Measurements from ENCODE around the gene FNBP1.

Gene FNBP1

GRCh38 chr9:129964901-129965734, 77.9 kb downstream of the FNBP1 start:
- DNase-seq (ENCODE audit: low read depth): no peak
- no peak overlapping the region for H3K4me3 ChIP-seq (ENCODE audit: low read depth, low read length)
- TF ChIP-seq CTCF (IDR thresholded peaks at IDR 0.05; ENCODE audit: control insufficient read depth, extremely low read depth, insufficient read depth): no peak

- no peak for TF ChIP-seq CTCF (IDR thresholded peaks at IDR 0.05; ENCODE audit: control insufficient read depth, extremely low read depth, insufficient read depth)
- H3K4me3 ChIP-seq (ENCODE audit: low read depth, low read length): peak overlapping the region; percentile 53
- no peak for DNase-seq (ENCODE audit: low read depth)
Observed at GRCh38 chr9:129962889-129963703, 79.9 kb downstream of the FNBP1 start.

- peak overlapping the region; percentile 53 for H3K4me3 ChIP-seq (ENCODE audit: low read depth, low read length)
Observed at GRCh38 chr9:129962451-129962864, 80.5 kb downstream of the FNBP1 start.

GRCh38 chr9:129958796-129959195, 84.2 kb downstream of the FNBP1 start:
- H3K4me3 ChIP-seq (ENCODE audit: low read depth, low read length): no peak overlapping the region
- TF ChIP-seq CTCF (IDR thresholded peaks at IDR 0.05; ENCODE audit: control insufficient read depth, extremely low read depth, insufficient read depth): no peak
- DNase-seq (ENCODE audit: low read depth): no peak

More at GRCh38 chr9:129962451-129962864, 80.5 kb downstream of the FNBP1 start:
- TF ChIP-seq CTCF (IDR thresholded peaks at IDR 0.05; ENCODE audit: control insufficient read depth, extremely low read depth, insufficient read depth): no peak
- DNase-seq (ENCODE audit: low read depth): no peak

GRCh38 chr9:129954868-129955550, 88.0 kb downstream of the FNBP1 start:
- TF ChIP-seq CTCF (IDR thresholded peaks at IDR 0.05; ENCODE audit: control insufficient read depth, extremely low read depth, insufficient read depth): no peak
- DNase-seq (ENCODE audit: low read depth): no peak
- H3K4me3 ChIP-seq (ENCODE audit: low read depth, low read length): no peak overlapping the region

- DNase-seq (ENCODE audit: low read depth): no peak
- no peak overlapping the region for H3K4me3 ChIP-seq (ENCODE audit: low read depth, low read length)
- TF ChIP-seq CTCF (IDR thresholded peaks at IDR 0.05; ENCODE audit: control insufficient read depth, extremely low read depth, insufficient read depth): no peak
Observed at GRCh38 chr9:129953736-129954135, 89.3 kb downstream of the FNBP1 start.

Measured in LNCaP clone FGC (cell line).